IPS-15b (cell line): ENCODE results near the gene PGPEP1.
"Not testable (repeated sequence)": the region's sequence is repeated elsewhere in the genome, so short reads cannot be mapped to it uniquely, and the experiment has no call there.

Experiments used
- H3K27me3 ChIP-seq: one replicate; pipeline ENCODE4 v1.6.1; 2013; ENCODE audit warnings: low read length; ENCODE audit not compliant: control insufficient read depth, insufficient read depth
- H3K36me3 ChIP-seq: one replicate; pipeline ENCODE4 v1.6.1; 2013; ENCODE audit warnings: low read length; ENCODE audit not compliant: control insufficient read depth, insufficient read depth
- H3K4me1 ChIP-seq: one replicate; pipeline ENCODE4 v1.6.1; 2013; ENCODE audit warnings: mild to moderate bottlenecking, low read length; ENCODE audit not compliant: control insufficient read depth, insufficient read depth
- H3K4me3 ChIP-seq: one replicate; pipeline ENCODE4 v1.5.1; 2013; ENCODE audit warnings: low read depth, low read length
- H3K9ac ChIP-seq: one replicate; pipeline ENCODE4 v1.6.1; 2013; ENCODE audit warnings: low read depth, mild to moderate bottlenecking, low read length
- H3K9me3 ChIP-seq: one replicate; pipeline ENCODE4 v1.6.1; 2013; ENCODE audit warnings: mild to moderate bottlenecking, low read length; ENCODE audit not compliant: control insufficient read depth, insufficient read depth

The PGPEP1 gene

DNA sequence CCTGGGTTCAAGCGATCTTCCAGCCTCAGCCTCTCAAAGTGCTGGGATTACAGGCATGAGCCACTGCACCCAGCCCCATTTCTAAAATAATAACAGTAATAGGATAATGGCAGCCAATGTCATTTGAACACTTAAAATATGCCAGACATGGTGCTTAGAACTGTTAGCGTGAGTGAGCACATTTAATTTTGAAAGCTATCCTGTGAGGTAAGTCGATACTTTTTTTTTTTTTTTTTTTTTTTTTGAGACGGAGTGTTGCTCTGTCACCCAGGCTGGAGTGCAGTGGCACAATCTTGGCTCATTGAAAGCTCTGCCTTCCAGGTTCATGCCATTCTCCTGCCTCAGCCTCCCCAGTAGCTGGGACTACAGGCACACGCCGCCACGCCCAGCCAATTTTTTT is 14.3 kb downstream of the PGPEP1 start:
- peaks cover 16% of the 10 kb centered on the region for H3K36me3 ChIP-seq
- H3K4me3 ChIP-seq, H3K4me1 ChIP-seq, H3K27me3 ChIP-seq, H3K9ac ChIP-seq, H3K9me3 ChIP-seq: not testable (repeated sequence)

DNA sequence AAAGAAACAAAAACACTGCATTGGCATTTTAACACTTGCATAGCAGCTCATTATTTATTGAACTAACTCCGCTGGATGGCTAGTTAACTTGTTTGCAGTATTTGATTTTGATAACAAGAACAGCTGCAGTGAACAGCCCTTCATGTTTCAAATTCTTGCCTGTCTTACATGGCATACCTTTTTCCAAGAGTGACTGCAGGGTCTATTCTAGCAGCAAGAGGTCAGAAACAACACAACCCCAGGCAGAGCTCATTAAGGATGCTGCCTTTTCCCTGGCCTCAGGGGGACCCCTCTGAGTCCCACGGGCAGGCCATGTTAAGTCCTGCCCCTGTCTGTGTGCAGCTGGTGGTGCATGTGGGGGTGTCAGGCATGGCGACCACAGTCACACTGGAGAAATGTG is 16.6 kb downstream of the PGPEP1 start:
- H3K4me3 ChIP-seq: no peak overlapping the region
- H3K4me1 ChIP-seq: no peaks in the 10 kb centered on the region
- no peaks in the 10 kb centered on the region for H3K27me3 ChIP-seq
- no peaks in the 10 kb centered on the region for H3K9me3 ChIP-seq
- H3K36me3 ChIP-seq: peaks cover 16% of the 10 kb centered on the region
- H3K9ac ChIP-seq: no peak overlapping the region

DNA sequence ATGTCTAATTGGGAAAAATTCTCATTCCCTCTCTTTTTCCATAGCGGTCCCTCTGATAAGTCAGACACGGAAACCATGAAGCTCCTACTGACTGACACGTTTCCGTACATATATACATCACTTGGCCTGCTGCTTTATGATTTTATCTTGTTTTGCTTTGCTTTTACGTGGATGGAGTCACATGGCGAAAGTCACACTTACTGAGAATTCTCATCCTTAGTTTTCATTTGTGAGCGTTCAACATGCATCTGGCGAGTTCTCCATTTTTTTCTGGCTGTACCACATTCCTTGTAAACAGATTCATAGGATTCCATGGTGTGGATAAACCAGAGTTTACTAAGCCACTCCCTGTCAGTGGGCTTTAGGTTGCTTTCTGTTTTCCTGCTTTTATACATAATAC is 21.2 kb downstream of the PGPEP1 start:
- H3K27me3 ChIP-seq: no peaks in the 10 kb centered on the region
- H3K9ac ChIP-seq: no peak overlapping the region
- H3K4me3 ChIP-seq: no peak overlapping the region
- no peaks in the 10 kb centered on the region for H3K4me1 ChIP-seq
- H3K36me3 ChIP-seq: peaks cover 22% of the 10 kb centered on the region
- no peaks in the 10 kb centered on the region for H3K9me3 ChIP-seq

DNA sequence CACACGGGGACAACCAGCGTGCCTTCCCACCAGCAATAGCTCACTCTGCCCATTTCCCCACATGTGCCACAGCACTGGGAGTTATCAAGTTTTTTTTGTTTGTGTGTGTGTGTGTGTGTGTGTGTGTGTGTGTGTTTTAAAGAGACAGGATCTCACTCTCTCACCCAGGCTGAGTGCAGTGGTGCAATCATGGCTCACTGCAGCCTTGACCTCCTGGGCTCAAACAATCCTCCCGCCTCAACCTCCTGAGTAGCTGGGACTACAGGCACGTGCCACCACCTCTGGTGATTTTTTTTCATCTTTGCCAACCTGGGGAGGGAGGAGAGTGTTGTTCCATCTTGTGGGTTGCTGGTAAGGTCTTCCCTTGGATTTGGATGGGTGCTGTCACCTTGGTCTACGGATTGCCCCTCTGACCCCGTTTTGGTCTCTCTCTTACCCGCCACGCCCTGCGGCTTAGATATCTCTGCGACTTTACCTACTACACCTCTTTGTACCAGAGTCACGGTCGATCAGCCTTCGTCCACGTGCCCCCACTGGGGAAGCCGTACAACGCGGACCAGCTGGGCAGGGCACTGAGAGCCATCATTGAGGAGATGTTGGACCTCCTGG is 22.6 kb downstream of the PGPEP1 start:
- no peak overlapping the region for H3K4me3 ChIP-seq
- H3K4me1 ChIP-seq: no peaks in the 10 kb centered on the region
- H3K36me3 ChIP-seq: peaks cover 10% of the 10 kb centered on the region
- H3K9me3 ChIP-seq: no peaks in the 10 kb centered on the region
- H3K9ac ChIP-seq: no peak overlapping the region
- no peaks in the 10 kb centered on the region for H3K27me3 ChIP-seq

DNA sequence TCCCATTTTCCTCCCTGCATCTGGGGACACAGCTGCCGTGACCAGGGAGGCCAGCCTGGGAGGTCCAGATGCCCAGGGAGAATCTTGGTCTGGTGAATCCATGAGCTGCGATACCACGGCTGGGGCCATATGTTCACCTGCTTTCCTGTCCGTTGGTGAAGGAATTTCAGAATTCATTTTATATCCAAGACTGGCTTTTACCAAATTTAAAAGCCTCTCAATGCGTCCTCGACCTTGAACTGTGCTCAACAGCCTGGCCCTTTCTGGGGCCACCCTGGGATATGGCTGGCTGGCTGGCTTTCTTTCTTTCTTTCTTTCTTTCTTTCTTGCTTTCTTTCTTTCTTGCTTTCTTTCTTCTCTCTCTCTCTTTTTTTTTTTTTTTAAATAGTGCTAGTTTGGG is 23.4 kb downstream of the PGPEP1 start:
- no peaks in the 10 kb centered on the region for H3K27me3 ChIP-seq
- H3K36me3 ChIP-seq: peaks cover 9% of the 10 kb centered on the region
- no peaks in the 10 kb centered on the region for H3K4me1 ChIP-seq
- H3K9ac ChIP-seq: no peak overlapping the region
- H3K9me3 ChIP-seq: no peaks in the 10 kb centered on the region
- no peak overlapping the region for H3K4me3 ChIP-seq

DNA sequence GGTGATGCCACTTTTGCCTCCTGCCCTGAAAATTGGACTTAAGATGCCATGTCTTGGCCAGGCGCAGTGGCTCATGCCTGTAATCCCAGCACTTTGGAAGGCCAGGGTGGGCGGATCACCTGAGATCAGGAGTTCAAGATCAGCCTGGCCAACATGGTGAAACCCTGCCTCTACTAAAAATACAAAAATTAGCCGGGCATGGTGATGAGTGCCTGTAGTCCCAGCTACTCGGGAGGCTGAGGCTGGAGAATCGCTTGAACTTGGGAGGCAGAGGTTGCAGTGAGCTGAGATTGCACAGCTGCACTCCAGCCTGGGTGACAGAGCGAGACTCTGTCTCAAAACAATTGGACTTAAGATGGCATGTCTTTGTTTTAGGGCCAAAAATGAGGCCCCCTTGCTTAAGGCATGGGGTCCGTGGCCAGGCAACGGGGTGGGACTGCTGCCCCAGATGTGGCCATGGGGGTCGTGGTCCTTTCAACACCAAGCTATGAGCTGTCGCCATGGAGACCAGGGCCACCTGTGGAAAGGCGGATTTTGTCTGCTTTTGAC is 24.0 kb downstream of the PGPEP1 start:
- not testable (repeated sequence) for H3K4me3 ChIP-seq, H3K4me1 ChIP-seq, H3K9ac ChIP-seq, H3K36me3 ChIP-seq, H3K9me3 ChIP-seq, H3K27me3 ChIP-seq

DNA sequence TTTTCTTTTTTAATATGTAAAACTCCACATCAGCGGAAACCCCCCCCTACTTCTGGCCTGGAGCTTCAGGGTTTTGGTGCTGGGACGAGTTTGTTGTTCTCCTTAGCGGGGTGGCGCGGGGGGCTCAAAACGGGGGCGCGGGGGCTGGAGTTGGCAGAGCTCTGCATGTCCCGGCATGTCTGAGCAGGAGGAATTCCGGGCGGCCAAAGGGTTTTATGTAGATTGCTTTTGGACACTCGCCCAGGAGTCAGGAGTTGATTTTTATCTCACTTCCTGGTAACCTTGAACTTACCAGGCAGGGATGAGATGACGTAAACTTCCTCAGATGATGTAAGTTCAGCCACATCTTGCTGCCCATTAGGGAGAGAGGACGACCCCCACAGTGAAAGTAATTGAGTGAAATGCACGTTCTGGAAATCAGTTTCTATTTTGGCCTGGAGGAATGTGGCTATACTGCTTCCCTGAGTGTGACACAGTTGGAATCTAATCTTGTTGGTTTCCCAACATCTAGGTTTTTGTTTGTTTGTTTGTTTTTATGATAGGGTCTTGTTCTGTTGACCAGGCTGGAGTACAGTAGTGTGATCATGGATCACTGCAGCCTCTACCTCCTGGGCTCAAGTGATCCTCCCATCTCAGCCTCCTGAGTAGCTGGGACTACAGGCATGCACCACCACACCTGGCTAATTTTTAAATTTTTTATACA is 24.6 kb downstream of the PGPEP1 start:
- H3K4me1 ChIP-seq: no peaks in the 10 kb centered on the region
- peaks cover 9% of the 10 kb centered on the region for H3K36me3 ChIP-seq
- H3K4me3 ChIP-seq: no peak overlapping the region
- no peaks in the 10 kb centered on the region for H3K27me3 ChIP-seq
- H3K9me3 ChIP-seq: no peaks in the 10 kb centered on the region
- no peak overlapping the region for H3K9ac ChIP-seq

DNA sequence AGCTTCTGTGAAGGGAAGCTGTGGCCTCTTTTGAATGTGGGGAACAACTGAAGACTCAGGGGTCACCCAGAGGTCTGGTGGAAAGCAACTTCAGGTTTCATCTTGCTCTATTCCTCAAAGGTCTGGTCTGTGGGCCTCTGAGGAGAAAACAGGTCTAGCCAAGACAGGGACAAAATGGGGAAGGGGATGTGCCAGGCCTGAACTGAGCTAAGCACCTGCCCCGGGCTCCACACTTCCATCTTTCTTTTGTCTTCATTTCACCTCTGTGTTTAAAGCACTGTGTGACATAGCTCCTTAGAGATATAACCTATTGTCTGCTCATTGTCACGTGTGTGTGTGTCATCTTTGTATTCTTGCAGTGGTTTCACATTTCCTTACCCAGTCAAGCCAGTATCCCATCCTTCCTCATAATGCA is 25.6 kb downstream of the PGPEP1 start:
- Histone ChIP-seq H3K4me1 (no peaks in the 10 kb centered on the region), H3K9ac (no peak overlapping the region), H3K9me3 (no peaks in the 10 kb centered on the region), H3K27me3 (no peaks in the 10 kb centered on the region), H3K4me3 (no peak overlapping the region), H3K36me3 (peaks cover 9% of the 10 kb centered on the region)

DNA sequence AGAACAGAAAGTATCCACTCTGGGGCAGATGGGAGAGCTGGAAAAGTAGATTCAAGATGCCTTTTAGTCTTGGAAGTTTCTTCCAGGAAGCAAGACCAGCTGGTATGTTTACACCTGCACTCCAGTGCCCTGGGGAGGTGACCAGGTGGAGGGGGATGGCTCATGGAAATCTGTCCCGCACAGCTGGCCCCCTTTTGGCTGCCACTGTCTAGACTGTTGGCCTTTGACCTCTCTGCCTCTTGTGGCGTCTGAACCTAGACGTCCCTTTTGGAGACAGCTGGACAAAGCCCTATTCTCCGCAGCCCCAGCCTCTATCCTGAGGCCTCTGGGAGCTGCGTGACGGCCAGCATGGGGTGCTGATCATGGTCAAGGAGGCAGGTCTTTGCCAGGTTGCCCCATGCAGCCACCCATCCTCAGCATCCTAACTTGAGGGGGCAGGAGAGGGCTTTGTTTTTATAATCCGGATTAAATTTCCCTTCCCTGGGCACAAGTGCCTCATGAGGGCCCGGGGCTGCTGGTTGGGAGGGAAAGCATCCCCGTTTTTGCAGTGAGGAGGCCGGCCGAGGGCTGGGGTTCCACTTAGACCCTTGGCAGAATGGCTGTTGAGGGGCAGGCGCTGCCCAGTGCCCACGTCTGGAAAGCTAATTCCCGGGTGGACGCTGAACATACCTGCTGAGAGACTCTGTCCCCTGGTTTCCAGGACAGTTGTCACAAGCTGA is 28.3 kb downstream of the PGPEP1 start:
- Histone ChIP-seq H3K9me3 (no peaks in the 10 kb centered on the region), H3K4me1 (peaks cover 1% of the 10 kb centered on the region), H3K36me3 (peaks cover 3% of the 10 kb centered on the region), H3K27me3 (no peaks in the 10 kb centered on the region), H3K4me3 (no peak overlapping the region), H3K9ac (no peak overlapping the region)

DNA sequence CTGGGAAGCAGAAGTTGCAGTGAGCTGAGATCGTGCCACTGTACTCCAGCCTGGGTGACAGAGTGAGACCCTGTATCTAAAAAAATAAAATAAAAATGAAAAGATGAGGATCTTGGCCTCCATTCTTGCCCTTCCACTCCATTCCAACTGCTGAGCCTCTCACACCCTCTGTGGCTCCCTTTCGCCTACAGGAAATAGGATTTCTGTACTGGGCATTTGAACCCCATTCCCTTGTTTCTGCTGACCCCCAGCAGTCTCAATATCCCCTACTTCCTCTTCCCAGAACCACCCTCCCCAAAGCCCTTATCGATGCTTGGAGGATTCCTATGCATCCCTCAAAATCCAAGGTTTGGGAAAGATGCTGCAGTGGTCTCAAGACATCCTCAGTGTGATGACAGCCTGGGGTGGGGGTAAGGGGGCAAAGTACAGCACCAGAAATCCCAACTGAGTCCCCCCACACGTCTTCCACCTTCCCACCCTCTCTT is 33.1 kb downstream of the PGPEP1 start:
- peaks cover 11% of the 10 kb centered on the region for H3K4me1 ChIP-seq
- H3K9ac ChIP-seq: no peak overlapping the region
- H3K9me3 ChIP-seq: no peaks in the 10 kb centered on the region
- no peak overlapping the region for H3K4me3 ChIP-seq
- no peaks in the 10 kb centered on the region for H3K36me3 ChIP-seq
- H3K27me3 ChIP-seq: no peaks in the 10 kb centered on the region

DNA sequence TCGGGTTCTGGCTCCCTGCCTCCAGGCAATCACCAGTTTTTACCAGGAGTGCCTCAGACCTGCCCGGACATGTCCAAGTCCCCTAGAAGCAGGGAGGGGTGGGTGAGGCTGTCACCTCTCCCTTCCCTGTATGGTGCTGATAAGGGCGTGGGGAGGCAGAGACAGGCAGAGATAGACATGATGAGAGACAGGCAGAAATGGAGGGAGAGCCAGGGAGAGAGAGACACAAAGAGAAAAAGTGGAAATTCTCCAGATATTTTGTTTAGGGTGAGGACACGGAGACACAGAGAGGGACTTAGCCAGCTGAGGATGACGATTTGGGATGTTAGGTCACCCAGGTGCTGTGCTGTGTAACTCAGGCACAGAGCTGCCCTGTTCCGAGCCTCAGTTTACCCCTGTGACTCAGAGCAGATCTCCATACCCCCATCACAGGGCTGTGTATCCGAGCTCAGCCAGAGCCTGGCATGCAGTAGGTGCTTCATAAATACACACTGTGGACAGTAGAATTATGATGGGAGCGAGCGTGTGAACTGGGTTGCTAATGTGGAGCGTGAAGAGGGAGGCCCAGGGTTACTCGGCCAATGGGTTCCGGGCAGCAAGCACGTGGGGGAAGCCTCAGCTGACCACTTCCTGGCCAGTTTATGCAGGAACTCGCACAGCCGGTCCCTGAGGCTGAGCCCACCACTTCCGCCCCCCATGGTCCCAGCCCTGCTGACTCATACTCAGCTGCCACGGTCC is 33.7 kb downstream of the PGPEP1 start:
- H3K4me3 ChIP-seq: no peak overlapping the region
- peaks cover 11% of the 10 kb centered on the region for H3K4me1 ChIP-seq
- no peaks in the 10 kb centered on the region for H3K9me3 ChIP-seq
- no peaks in the 10 kb centered on the region for H3K36me3 ChIP-seq
- no peaks in the 10 kb centered on the region for H3K27me3 ChIP-seq
- H3K9ac ChIP-seq: peak overlapping the region; percentile 66
